SK-N-SH (cell line): Measurements from ENCODE around the gene SUPT3H. TPM values are rescaled to one million over a fixed set of nuclear protein-coding genes. Genes with fewer than 3 reads are reported as not detected.

Experiments
- CTCF ChIA-PET: fragments of 300-600, 350-600 bp; formaldehyde crosslinking; extraction: SDS; loops from one replicate; lab custom pipeline; 2021; lab: Yijun Ruan, JAX
- POLR2A ChIA-PET: fragments of 350-600 bp; sonication (Branson Sonifier 250); formaldehyde crosslinking; extraction: SDS; loops from one replicate; lab custom pipeline; 2020; ENCODE audit warnings: antibody characterized with exemption, inconsistent platforms; lab: Yijun Ruan, JAX
- DNase-seq: peaks from one replicate; pipeline ENCODE4 v3.0.0; 2012
- H2AFZ ChIP-seq: fragments of 200-600 bp; sonication (generic); 2 replicates; pipeline ENCODE4 v1.8.1; 2016; ENCODE audit warnings: antibody characterized with exemption, mild to moderate bottlenecking, low read depth
- H3F3A ChIP-seq: fragments of 200-600 bp; sonication (generic); replicated peaks from 2 replicates; pipeline ENCODE3; 2016; ENCODE audit warnings: antibody characterized with exemption, mild to moderate bottlenecking; ENCODE audit not compliant: insufficient read depth
- H3K27ac ChIP-seq, 2 experiments: fragments of 200-500 bp in 1 of 2; fragments of 200-600 bp in 1 of 2; sonication (Bioruptor generic) in 1 of 2; sonication (generic), shearing (Covaris generic) in 1 of 2; 2 replicates each; pipeline versions ENCODE4 v1.5.1 to v1.6.1; 2014 to 2016; ENCODE audit warnings: low read depth in 2 of 2, inconsistent platforms in 1 of 2, low read length in 1 of 2, mild to moderate bottlenecking in 1 of 2, mixed read lengths in 1 of 2
- H3K27me3 ChIP-seq: fragments of 200-600 bp; sonication (generic), shearing (Covaris generic); 2 replicates; pipeline ENCODE4 v1.6.1; 2016; ENCODE audit warnings: mixed run types; ENCODE audit not compliant: insufficient read depth
- H3K36me3 ChIP-seq, 2 experiments: fragments of 200-500 bp in 1 of 2; fragments of 200-600 bp in 1 of 2; sonication (Bioruptor generic) in 1 of 2; sonication (generic) in 1 of 2; replicated peaks in 1 of 2; 2 replicates each; pipeline versions ENCODE3 to v1.5.1; 2014 to 2016; ENCODE audit warnings: low read length in 1 of 2, mild to moderate bottlenecking in 1 of 2; ENCODE audit not compliant: insufficient read depth in 2 of 2, control insufficient read depth in 1 of 2
- H3K4me1 ChIP-seq, 2 experiments: fragments of 200-500 bp in 1 of 2; fragments of 200-600 bp in 1 of 2; sonication (Bioruptor generic) in 1 of 2; sonication (generic), shearing (Covaris generic) in 1 of 2; 2 replicates each; pipeline versions ENCODE4 v1.5.1 to v1.6.1; 2014 to 2016; ENCODE audit warnings: low read depth in 1 of 2, low read length in 1 of 2, mixed run types in 1 of 2; ENCODE audit not compliant: insufficient read depth in 2 of 2, control insufficient read depth in 1 of 2
- H3K4me2 ChIP-seq: fragments of 200-600 bp; sonication (generic), shearing (Covaris generic); 2 replicates; pipeline ENCODE4 v1.6.1; 2017; ENCODE audit warnings: mixed run types
- H3K4me3 ChIP-seq, 2 experiments: fragments of 200-500 bp in 1 of 2; fragments of 200-600 bp in 1 of 2; sonication (Bioruptor generic) in 1 of 2; sonication (generic), shearing (Covaris generic) in 1 of 2; 2 replicates each; pipeline versions ENCODE4 v1.5.1 to v1.8.1; 2014 to 2016; ENCODE audit warnings: low read depth in 2 of 2, inconsistent platforms in 1 of 2, low read length in 1 of 2, mild to moderate bottlenecking in 1 of 2, mixed read lengths in 1 of 2, moderate library complexity in 1 of 2
- H3K79me2 ChIP-seq: fragments of 200-600 bp; sonication (generic); 2 replicates; pipeline ENCODE4 v1.8.1; 2017; ENCODE audit warnings: mild to moderate bottlenecking; ENCODE audit not compliant: insufficient read depth
- H3K9ac ChIP-seq: fragments of 200-600 bp; sonication (generic); 2 replicates; pipeline ENCODE4 v1.6.1; 2017; ENCODE audit warnings: mixed run types
- H3K9me2 ChIP-seq: fragments of 200-600 bp; sonication (generic); 2 replicates; pipeline ENCODE4 v1.6.1; 2017; ENCODE audit warnings: mixed run types
- H3K9me3 ChIP-seq: fragments of 200-600 bp; sonication (generic); 2 replicates; pipeline ENCODE4 v1.6.1; 2017; ENCODE audit warnings: mixed run types, mild to moderate bottlenecking, moderate library complexity
- H4K20me1 ChIP-seq: fragments of 200-600 bp; sonication (generic); 2 replicates; pipeline ENCODE4 v1.6.1; 2017; ENCODE audit warnings: mild to moderate bottlenecking, mixed run types; ENCODE audit not compliant: insufficient read depth
- CTCF ChIP-seq: fragments of 200-600 bp; sonication (generic); IDR thresholded peaks from 2 replicates; pipeline ENCODE4 v1.6.1; 2017; ENCODE audit warnings: antibody characterized with exemption, mild to moderate bottlenecking, moderate library complexity
- JUND ChIP-seq: IDR thresholded peaks from 2 replicates; pipeline ENCODE4 v1.4.0; 2012
- MAX ChIP-seq: IDR thresholded peaks from 2 replicates; pipeline ENCODE4 v1.4.0; 2012; ENCODE audit warnings: low read depth
- TEAD4 ChIP-seq: IDR thresholded peaks from 2 replicates; pipeline ENCODE4 v1.4.0; 2012; ENCODE audit warnings: mild to moderate bottlenecking, borderline replicate concordance; ENCODE audit not compliant: insufficient read depth
- USF1 ChIP-seq: IDR thresholded peaks from 2 replicates; pipeline ENCODE4 v1.4.0; 2012; ENCODE audit warnings: low read depth, borderline replicate concordance
- ZBTB33 ChIP-seq: IDR thresholded peaks from 2 replicates; pipeline ENCODE4 v1.4.0; 2012; ENCODE audit warnings: low read depth, borderline replicate concordance
- WGBS: methylation state at CpG from one replicate; pipeline ENCODE4 v1.1.6; 2017; ENCODE audit warnings: low lambda C conversion rate; 5-methylcytosine and 5-hydroxymethylcytosine counted together
- polyA plus RNA-seq, 3 experiments: library from polyadenylated mRNA; depleted of rRNA; stranded (reverse); fragments of >200 nt; gene quantifications; 2 replicates each; pipeline ENCODE4 v1.2.3, GENCODE V29; 2012

The SUPT3H gene
- polyA plus RNA-seq, 1 of the 3 experiments (the other 2 are of a cell fraction) = 10.9 TPM

GRCh38 chr6:45185403-45186251 lies 192.1 kb downstream of the SUPT3H start:
- Histone ChIP-seq H3K36me3 (no peaks in the 10 kb centered on the region), H3K4me3 (no peak overlapping the region), H3K9ac (no peak overlapping the region), H3K79me2 (no peaks in the 10 kb centered on the region; the same call in 1 of the 2 replicates), H3K9me2 (no peaks in the 10 kb centered on the region), H3K4me1 (no peaks in the 10 kb centered on the region), H2AFZ (no peak overlapping the region), H4K20me1 (no peaks in the 10 kb centered on the region), H3K27ac (no peak overlapping the region), H3K4me2 (no peak overlapping the region), H3K9me3 (no peaks in the 10 kb centered on the region), H3F3A (no peaks in the 10 kb centered on the region), H3K27me3 (no peaks in the 10 kb centered on the region)
- TF ChIP-seq CTCF = no peak
- no peak for TF ChIP-seq TEAD4
- no peak for TF ChIP-seq MAX
- no peak for TF ChIP-seq USF1
- 95% methylated on average over 2 of the region's 2 CpGs for WGBS
- ChIA-PET POLR2A (no interaction called here), CTCF (interaction anchor here (0.6 to 0.8 kb wide), 3 partner anchors 14 to 41 kb away, joined by 3 to 4 read pairs (median 3); no protein-coding TSS in a partner anchor)
- no peak for DNase-seq

GRCh38 chr6:45184937-45185336 lies 192.8 kb downstream of the SUPT3H start:
- ChIA-PET POLR2A (no interaction called here), CTCF (interaction anchor here (0.6 kb wide), 2 partner anchors 15 to 42 kb away, joined by 3 read pairs; no protein-coding TSS in a partner anchor)
- no peaks in the 10 kb centered on the region for H3K9me2 ChIP-seq
- H3K9ac ChIP-seq = no peak overlapping the region
- H4K20me1 ChIP-seq = no peaks in the 10 kb centered on the region
- no peaks in the 10 kb centered on the region for H3K9me3 ChIP-seq
- no peaks in the 10 kb centered on the region for H3K4me1 ChIP-seq
- H3K27me3 ChIP-seq = no peaks in the 10 kb centered on the region
- WGBS = 93% methylated on average over 4 of the region's 4 CpGs
- no peak overlapping the region for H3K27ac ChIP-seq
- no peak overlapping the region for H3K4me3 ChIP-seq
- no peaks in the 10 kb centered on the region; the same call in 1 of the 2 replicates for H3K79me2 ChIP-seq
- no peaks in the 10 kb centered on the region for H3K36me3 ChIP-seq
- no peak overlapping the region for H2AFZ ChIP-seq
- H3K4me2 ChIP-seq = no peak overlapping the region
- no peak for DNase-seq
- TF ChIP-seq JUND (no peak), ZBTB33 (no peak)
- no peaks in the 10 kb centered on the region for H3F3A ChIP-seq
